ENCODE results near the gene MYO18A.

MYO18A gene

GRCh38 chr17:29024316-29024952 lies 155.8 kb downstream of the MYO18A start:
- no peak for DNase-seq (ENCODE audit: low read depth in 3 of 3)

- DNase-seq (ENCODE audit: low read depth in 3 of 3), result no peak
These were observed 158.1 kb downstream of the MYO18A start for GRCh38 chr17:29022074-29022473.

- no peak for DNase-seq (ENCODE audit: low read depth in 3 of 3)
These were observed 159.0 kb downstream of the MYO18A start for GRCh38 chr17:29021226-29021625.
